ENCODE data around the gene RFLNA. TPM values are rescaled to one million over a fixed set of nuclear protein-coding genes. Genes with fewer than 3 reads are reported as not detected.

Gene RFLNA
- total RNA-seq, 1 experiment from 2014 or later = 10.6 TPM

DNA sequence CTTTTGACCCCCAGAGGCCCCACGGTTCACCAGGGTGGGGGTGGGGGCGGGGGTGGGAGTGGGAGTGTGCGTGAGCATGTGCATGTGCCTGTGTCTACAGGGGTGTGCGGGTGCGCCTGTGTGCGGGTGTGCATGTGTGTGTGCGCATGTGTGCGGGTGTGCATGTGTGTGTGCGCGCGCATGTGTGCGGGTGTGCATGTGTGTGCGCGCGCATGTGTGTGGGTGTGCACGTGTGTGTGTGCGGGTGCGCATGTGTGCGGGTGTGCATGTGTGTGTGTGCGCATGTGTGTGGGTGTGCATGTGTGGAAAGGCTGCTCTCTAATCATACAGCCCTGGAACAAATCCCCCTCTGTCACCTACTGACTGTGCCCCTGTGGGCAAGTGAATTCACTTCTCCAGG lies 38.8 kb downstream of the RFLNA start:
- TF ChIP-seq, protein P1, sequence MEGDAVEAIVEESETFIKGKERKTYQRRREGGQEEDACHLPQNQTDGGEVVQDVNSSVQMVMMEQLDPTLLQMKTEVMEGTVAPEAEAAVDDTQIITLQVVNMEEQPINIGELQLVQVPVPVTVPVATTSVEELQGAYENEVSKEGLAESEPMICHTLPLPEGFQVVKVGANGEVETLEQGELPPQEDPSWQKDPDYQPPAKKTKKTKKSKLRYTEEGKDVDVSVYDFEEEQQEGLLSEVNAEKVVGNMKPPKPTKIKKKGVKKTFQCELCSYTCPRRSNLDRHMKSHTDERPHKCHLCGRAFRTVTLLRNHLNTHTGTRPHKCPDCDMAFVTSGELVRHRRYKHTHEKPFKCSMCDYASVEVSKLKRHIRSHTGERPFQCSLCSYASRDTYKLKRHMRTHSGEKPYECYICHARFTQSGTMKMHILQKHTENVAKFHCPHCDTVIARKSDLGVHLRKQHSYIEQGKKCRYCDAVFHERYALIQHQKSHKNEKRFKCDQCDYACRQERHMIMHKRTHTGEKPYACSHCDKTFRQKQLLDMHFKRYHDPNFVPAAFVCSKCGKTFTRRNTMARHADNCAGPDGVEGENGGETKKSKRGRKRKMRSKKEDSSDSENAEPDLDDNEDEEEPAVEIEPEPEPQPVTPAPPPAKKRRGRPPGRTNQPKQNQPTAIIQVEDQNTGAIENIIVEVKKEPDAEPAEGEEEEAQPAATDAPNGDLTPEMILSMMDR (conservative IDR thresholded peaks at IDR 0.05) = no peak
- no peak overlapping the region for H3K4me3 Mint-ChIP-seq
- Histone ChIP-seq H3K9me3 (ENCODE audit: control insufficient read depth, low read depth, low read length) (no peaks in the 10 kb centered on the region), H3T11ph (ENCODE audit: low read length) (no peak overlapping the region), H4K20me1 (ENCODE audit: control insufficient read depth, insufficient read depth, insufficient read length) (no peaks in the 10 kb centered on the region), H3K27me3 (ENCODE audit: insufficient read depth, low read length) (no peaks in the 10 kb centered on the region), H2BK120ac (ENCODE audit: low read depth, low read length, poor library complexity, severe bottlenecking) (no peak overlapping the region), H3K79me2 (ENCODE audit: insufficient read depth, low read length) (no peaks in the 10 kb centered on the region), H2AK5ac (ENCODE audit: insufficient read length, low read length) (no peak overlapping the region), H3K79me1 (ENCODE audit: insufficient read depth, low read depth, low read length, poor library complexity, severe bottlenecking) (no peaks in the 10 kb centered on the region), H2BK20ac (ENCODE audit: low read depth, low read length, poor library complexity, severe bottlenecking) (no peak overlapping the region), H3K14ac (ENCODE audit: insufficient read depth, low read length) (no peak overlapping the region), H2BK12ac (ENCODE audit: insufficient read length, low read depth, low read length) (no peak overlapping the region), H3K27ac (ENCODE audit: insufficient read length, low read depth, low read length) (no peak overlapping the region), H2BK5ac (ENCODE audit: insufficient read length, low read length) (no peak overlapping the region), H2BK15ac (ENCODE audit: low read depth, low read length) (no peak overlapping the region), H3K4me1 (ENCODE audit: insufficient read depth, low read length) (no peaks in the 10 kb centered on the region), H2AFZ (ENCODE audit: low read length) (no peak overlapping the region), H3K23me2 (ENCODE audit: insufficient read length, low read depth, low read length, poor library complexity, severe bottlenecking) (no peaks in the 10 kb centered on the region), H4K5ac (ENCODE audit: insufficient read length, low read depth, low read length) (no peak overlapping the region), H3K4ac (ENCODE audit: low read depth, low read length) (no peak overlapping the region), H3K18ac (ENCODE audit: insufficient read length, low read depth, low read length) (no peak overlapping the region), H3K23ac (ENCODE audit: insufficient read length, low read depth, low read length) (no peak overlapping the region), H4K91ac (ENCODE audit: insufficient read length, low read depth, low read length) (no peak overlapping the region), H4K8ac (replicated peaks; ENCODE audit: insufficient read length, low read depth, low read length) (no peak overlapping the region), H3K9ac (ENCODE audit: extremely low read depth, insufficient read length, low read length) (no peak overlapping the region), H3K56ac (ENCODE audit: insufficient read length, low read depth, low read length) (no peak overlapping the region), H3K4me2 (ENCODE audit: insufficient read depth, insufficient read length, low read length) (no peak overlapping the region)
- H3K4me1 Mint-ChIP-seq = no peaks in the 10 kb centered on the region
- WGBS (ENCODE audit: extremely low coverage, insufficient read length, low lambda C conversion rate) = no CpG with 5 or more reads among the region's 20 CpGs
- peak overlapping the region in 1 of 3 experiments; percentile 27; a peak in 1 of 7 replicates for H3K27ac Mint-ChIP-seq
- no peak for DNase-seq
- peaks cover 2% of the 10 kb centered on the region; the same call in 1 of the 2 replicates for H3K27me3 Mint-ChIP-seq (ENCODE audit: low read depth)
- H3K36me3 Mint-ChIP-seq (ENCODE audit: insufficient read depth in 1 of 3, low read depth in 3 of 3) = peaks cover 19 to 72% (median 71%) of the 10 kb centered on the region in 3 experiments
- H3K9me3 Mint-ChIP-seq = no peaks in the 10 kb centered on the region
